Activated naive CD8-positive, alpha-beta T cell (primary cell): ENCODE results near the gene ZAP70.

Experiments used
- H3K27ac Mint-ChIP-seq: one replicate; pipeline ENCODE4 v1.8.0; 2021; ENCODE audit warnings: mixed read lengths
- H3K27me3 Mint-ChIP-seq: one replicate; pipeline ENCODE4 v1.8.0; 2021; ENCODE audit warnings: mixed read lengths
- H3K36me3 Mint-ChIP-seq: one replicate; pipeline ENCODE4 v1.8.0; 2021; ENCODE audit warnings: mixed read lengths
- H3K4me1 Mint-ChIP-seq: one replicate; pipeline ENCODE4 v1.8.0; 2021; ENCODE audit warnings: low read depth, mixed read lengths
- H3K4me3 Mint-ChIP-seq: one replicate; pipeline ENCODE4 v1.8.0; 2021; ENCODE audit warnings: mild to moderate bottlenecking, mixed read lengths
- H3K9me3 Mint-ChIP-seq: one replicate; pipeline ENCODE4 v1.8.0; 2021; ENCODE audit warnings: low read depth, mixed read lengths

Gene ZAP70

DNA sequence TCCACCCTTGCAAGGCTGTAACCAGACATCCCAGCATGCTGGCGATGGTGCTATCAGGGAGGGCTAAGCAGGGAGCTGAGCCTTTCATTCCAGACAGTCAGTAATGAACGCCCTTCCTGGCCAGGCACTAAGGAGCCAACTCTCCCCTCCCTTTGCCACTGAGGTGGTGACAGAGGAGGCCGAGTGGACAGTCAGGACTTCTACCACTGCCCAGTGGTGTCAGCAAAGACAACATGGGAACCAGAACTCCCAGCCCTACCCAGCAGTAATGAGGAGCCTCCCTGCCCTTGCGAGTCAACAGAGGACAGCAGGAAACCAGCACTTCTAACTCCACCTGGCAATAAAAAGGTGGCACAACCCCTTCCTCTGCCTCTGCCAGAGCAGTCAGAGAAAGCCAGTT is 68.6 kb downstream of the ZAP70 start:
- H3K36me3 Mint-ChIP-seq = peaks cover 7% of the 10 kb centered on the region

DNA sequence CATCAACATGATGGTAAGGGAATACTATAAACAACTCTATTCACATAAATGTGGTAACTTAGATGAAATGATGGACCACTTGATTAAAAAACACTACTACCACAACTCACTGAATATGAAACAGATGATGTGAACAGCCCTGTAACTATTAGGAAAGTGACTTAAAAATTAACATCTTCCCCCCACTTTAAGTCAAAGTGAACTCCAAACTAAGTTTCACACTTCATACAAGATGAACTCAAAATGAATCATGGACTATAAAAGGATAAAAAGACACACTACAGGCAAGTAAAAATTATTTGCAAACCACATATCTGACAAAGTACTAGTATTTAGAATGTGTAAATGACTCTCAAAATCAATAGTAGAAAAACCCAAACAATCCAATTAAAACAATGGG is 71.6 kb downstream of the ZAP70 start:
- H3K27me3 Mint-ChIP-seq = no peaks in the 10 kb centered on the region
- H3K4me1 Mint-ChIP-seq = peaks cover 6% of the 10 kb centered on the region
- H3K4me3 Mint-ChIP-seq = no peak overlapping the region
- H3K27ac Mint-ChIP-seq = no peak overlapping the region
- no peaks in the 10 kb centered on the region for H3K9me3 Mint-ChIP-seq
- H3K36me3 Mint-ChIP-seq = peaks cover 12% of the 10 kb centered on the region

More for the DNA sequence above, 68.6 kb downstream of the ZAP70 start:
- no peaks in the 10 kb centered on the region for H3K27me3 Mint-ChIP-seq
- peaks cover 6% of the 10 kb centered on the region for H3K4me1 Mint-ChIP-seq
- H3K27ac Mint-ChIP-seq = no peak overlapping the region
- no peaks in the 10 kb centered on the region for H3K9me3 Mint-ChIP-seq
- H3K4me3 Mint-ChIP-seq = no peak overlapping the region

DNA sequence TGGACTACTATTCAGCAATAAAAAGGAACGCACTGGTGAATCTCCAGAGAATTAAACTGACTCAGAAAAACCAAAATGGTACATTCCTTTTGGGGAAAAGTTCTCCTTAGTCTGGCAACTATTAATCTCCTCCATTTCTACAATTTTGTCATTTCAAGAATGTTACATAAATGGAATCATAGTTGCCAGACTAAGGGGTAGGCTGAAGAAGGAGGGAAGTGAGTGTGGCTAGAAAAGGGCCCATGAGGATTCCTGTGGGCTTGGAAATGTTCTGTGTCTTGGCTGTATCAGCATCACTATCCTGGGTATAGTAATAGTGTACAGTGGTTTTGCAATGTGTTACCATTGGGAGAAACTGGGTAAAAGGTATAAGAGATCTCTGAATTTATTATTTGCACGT is 72.4 kb downstream of the ZAP70 start:
- peaks cover 6% of the 10 kb centered on the region for H3K4me1 Mint-ChIP-seq
- no peak overlapping the region for H3K27ac Mint-ChIP-seq
- H3K27me3 Mint-ChIP-seq = no peaks in the 10 kb centered on the region
- H3K4me3 Mint-ChIP-seq = no peak overlapping the region
- H3K36me3 Mint-ChIP-seq = peaks cover 12% of the 10 kb centered on the region
- no peaks in the 10 kb centered on the region for H3K9me3 Mint-ChIP-seq

DNA sequence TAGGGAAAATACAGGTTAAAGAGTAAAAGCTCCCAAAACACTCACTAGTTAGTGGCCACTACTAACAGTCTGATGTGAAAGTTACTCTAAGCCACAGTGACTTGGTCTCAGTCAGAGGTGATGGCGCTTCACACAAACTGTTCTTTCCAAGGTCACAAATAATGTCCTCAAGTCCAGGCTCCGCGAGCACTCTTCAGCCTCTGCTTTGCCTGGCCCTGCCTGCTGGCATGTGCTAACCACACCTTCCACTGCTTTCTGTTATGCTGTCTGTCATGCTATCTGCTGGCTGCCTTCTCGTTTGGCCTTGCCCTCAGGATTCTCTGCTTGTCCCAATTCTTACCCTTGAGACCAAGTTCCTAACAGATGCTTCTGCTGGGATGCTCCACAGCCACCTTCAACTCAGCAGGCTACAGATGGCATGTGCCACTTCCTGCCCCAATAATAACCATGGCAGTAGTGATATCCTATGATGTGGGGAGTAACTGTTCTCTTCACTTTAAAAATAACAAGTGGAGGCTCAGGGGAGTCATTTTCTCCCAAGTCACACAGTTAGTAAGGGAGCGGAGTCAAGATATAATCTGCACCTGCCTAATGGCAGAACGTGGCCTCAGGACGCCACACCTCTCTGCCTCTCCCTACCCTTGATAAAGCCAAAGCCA is 75.7 kb downstream of the ZAP70 start:
- Mint-ChIP-seq H3K36me3 (peaks cover 20% of the 10 kb centered on the region), H3K27ac (no peak overlapping the region), H3K4me3 (no peak overlapping the region), H3K4me1 (peaks cover 6% of the 10 kb centered on the region), H3K27me3 (no peaks in the 10 kb centered on the region), H3K9me3 (no peaks in the 10 kb centered on the region)
